Measurements from ENCODE around the gene ARMC9. TPM values are rescaled to one million over a fixed set of nuclear protein-coding genes. Genes with fewer than 3 reads are reported as not detected.
"Not testable (repeated sequence)": the region's sequence is repeated elsewhere in the genome, so short reads cannot be mapped to it uniquely, and the experiment has no call there.

ARMC9 gene
- total RNA-seq, 1 donor from 2014 or later, result 178 TPM

GRCh38 chr2:231176066-231176465 is 22.4 kb upstream of the ARMC9 start:
- Mint-ChIP-seq H3K9me3 (ENCODE audit: unreplicated experiment) (peaks cover 4% of the 10 kb centered on the region), H3K27me3 (ENCODE audit: unreplicated experiment) (no peaks in the 10 kb centered on the region), H3K4me3 (ENCODE audit: unreplicated experiment) (no peak overlapping the region), H3K36me3 (ENCODE audit: unreplicated experiment) (peaks cover 31% of the 10 kb centered on the region), H3K4me1 (ENCODE audit: unreplicated experiment) (peaks cover 24% of the 10 kb centered on the region), H3K27ac (ENCODE audit: unreplicated experiment) (peak overlapping the region; percentile 58)
- TF ChIP-seq CTCF (IDR thresholded peaks at IDR 0.05), result no peak
- peak; percentile 46 for DNase-seq (ENCODE audit: extremely low spot score, unreplicated experiment)

- peak; percentile 19 for DNase-seq (ENCODE audit: extremely low spot score, unreplicated experiment)
- H3K27ac Mint-ChIP-seq (ENCODE audit: unreplicated experiment), result peak overlapping the region; percentile 53
- peaks cover 26% of the 10 kb centered on the region for H3K36me3 Mint-ChIP-seq (ENCODE audit: unreplicated experiment)
- H3K27me3 Mint-ChIP-seq (ENCODE audit: unreplicated experiment), result no peaks in the 10 kb centered on the region
- H3K4me3 Mint-ChIP-seq (ENCODE audit: unreplicated experiment), result no peak overlapping the region
- TF ChIP-seq CTCF (IDR thresholded peaks at IDR 0.05), result no peak
- peaks cover 4% of the 10 kb centered on the region for H3K9me3 Mint-ChIP-seq (ENCODE audit: unreplicated experiment)
- H3K4me1 Mint-ChIP-seq (ENCODE audit: unreplicated experiment), result peaks cover 32% of the 10 kb centered on the region
Observed at GRCh38 chr2:231177156-231178025, 21.0 kb upstream of the ARMC9 start.

GRCh38 chr2:231178805-231179204 is 19.6 kb upstream of the ARMC9 start:
- not testable (repeated sequence) for H3K27me3 Mint-ChIP-seq (ENCODE audit: unreplicated experiment); H3K4me3 Mint-ChIP-seq (ENCODE audit: unreplicated experiment); DNase-seq (ENCODE audit: extremely low spot score, unreplicated experiment); H3K9me3 Mint-ChIP-seq (ENCODE audit: unreplicated experiment); H3K27ac Mint-ChIP-seq (ENCODE audit: unreplicated experiment)
- Mint-ChIP-seq H3K36me3 (ENCODE audit: unreplicated experiment) (peaks cover 21% of the 10 kb centered on the region), H3K4me1 (ENCODE audit: unreplicated experiment) (peaks cover 32% of the 10 kb centered on the region)

- TF ChIP-seq CTCF (IDR thresholded peaks at IDR 0.05), result no peak
- Mint-ChIP-seq H3K36me3 (ENCODE audit: unreplicated experiment) (peaks cover 4% of the 10 kb centered on the region), H3K9me3 (ENCODE audit: unreplicated experiment) (peaks cover 3% of the 10 kb centered on the region), H3K27me3 (ENCODE audit: unreplicated experiment) (no peaks in the 10 kb centered on the region), H3K4me1 (ENCODE audit: unreplicated experiment) (peaks cover 35% of the 10 kb centered on the region), H3K27ac (ENCODE audit: unreplicated experiment) (peak overlapping the region; percentile 83), H3K4me3 (ENCODE audit: unreplicated experiment) (no peak overlapping the region)
- DNase-seq (ENCODE audit: extremely low spot score, unreplicated experiment), result peak; percentile 84
Observed at GRCh38 chr2:231181860-231182512, 16.4 kb upstream of the ARMC9 start.

GRCh38 chr2:231182513-231182899 is 15.9 kb upstream of the ARMC9 start:
- no peak overlapping the region for H3K4me3 Mint-ChIP-seq (ENCODE audit: unreplicated experiment)
- no peak for TF ChIP-seq CTCF (IDR thresholded peaks at IDR 0.05)
- peak overlapping the region; percentile 83 for H3K27ac Mint-ChIP-seq (ENCODE audit: unreplicated experiment)
- H3K4me1 Mint-ChIP-seq (ENCODE audit: unreplicated experiment), result peaks cover 33% of the 10 kb centered on the region
- DNase-seq (ENCODE audit: extremely low spot score, unreplicated experiment), result peak; percentile 23
- H3K9me3 Mint-ChIP-seq (ENCODE audit: unreplicated experiment), result no peaks in the 10 kb centered on the region
- no peaks in the 10 kb centered on the region for H3K27me3 Mint-ChIP-seq (ENCODE audit: unreplicated experiment)
- peaks cover under 1% of the 10 kb centered on the region for H3K36me3 Mint-ChIP-seq (ENCODE audit: unreplicated experiment)

Data from osteocyte (in vitro differentiated cells).